Activated CD4-positive, alpha-beta T cell treated with anti-CD3 and anti-CD28 coated beads for 4 hours (primary cell): Measurements from ENCODE around the gene RHBDF1.
"Not testable (repeated sequence)": the region's sequence is repeated elsewhere in the genome, so short reads cannot be mapped to it uniquely, and the experiment has no call there.

Experiments
- DNase-seq, 2 donors: peaks; one replicate each; pipeline ENCODE4 v3.0.0-alpha.2; 2020

The RHBDF1 gene

DNA sequence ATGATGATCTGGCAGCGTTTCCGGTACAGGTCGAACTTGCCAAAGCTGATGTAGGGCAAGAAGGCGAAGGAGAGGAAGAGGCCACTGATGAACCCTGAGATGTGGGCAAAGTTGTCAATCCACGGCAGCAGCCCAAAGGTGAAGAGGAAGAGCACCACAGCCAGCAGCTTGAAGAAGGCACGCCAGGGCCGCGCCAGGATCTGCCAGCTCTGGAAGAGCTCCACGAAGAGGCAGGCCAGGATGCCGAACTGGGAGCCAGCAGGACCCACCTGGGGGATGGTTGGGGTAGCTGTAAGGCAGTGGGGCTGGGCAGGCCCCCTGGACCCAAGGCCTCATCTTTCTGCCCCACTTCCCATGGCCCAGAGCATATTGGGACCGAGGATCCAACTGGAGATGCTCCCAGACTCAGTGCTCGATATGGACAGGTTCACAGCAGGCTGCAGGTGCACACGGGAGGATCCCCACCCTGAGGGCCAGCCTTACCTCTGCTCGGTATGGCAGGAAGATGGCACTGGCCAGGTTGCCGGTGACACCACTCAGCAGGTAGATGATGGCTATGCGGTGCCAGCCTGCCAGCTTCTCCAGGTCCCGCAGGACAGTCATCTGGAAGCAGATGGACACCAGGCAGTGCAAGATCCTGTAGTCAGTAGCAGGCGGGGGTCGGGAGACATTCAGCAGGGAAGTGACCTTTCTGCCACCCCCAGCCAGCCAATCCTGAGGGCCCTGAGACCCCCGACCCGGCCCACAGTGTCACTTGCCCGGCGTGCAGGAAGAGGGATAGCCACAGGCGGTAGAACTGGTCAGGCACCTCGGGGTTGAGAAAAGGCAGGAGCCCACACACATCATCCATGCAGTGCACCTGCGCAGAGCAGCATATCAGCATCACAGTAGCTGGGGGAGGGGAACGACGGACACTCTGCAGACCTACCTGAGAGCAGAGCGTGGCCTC, 13.7 kb downstream of the RHBDF1 start:
- no peak for DNase-seq

DNA sequence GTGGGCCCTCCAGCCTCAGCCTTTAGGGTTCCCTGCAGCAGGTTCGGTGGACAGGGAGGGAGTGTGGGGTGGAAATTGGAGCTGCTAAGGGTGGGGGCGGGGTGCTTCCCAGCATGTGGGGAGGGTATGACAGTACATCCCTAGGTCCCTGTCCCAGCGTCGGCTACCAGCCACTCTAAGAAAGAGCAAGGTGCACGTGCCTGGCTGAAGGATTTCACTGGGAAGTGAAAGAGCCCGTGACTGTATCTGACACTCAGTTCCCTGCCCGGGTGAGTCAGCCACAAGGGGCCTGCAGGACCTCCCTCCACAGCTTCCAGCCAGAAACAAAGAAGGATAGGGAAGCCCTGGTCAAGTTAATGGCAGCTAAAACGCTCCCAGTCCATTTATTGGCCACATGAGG, 14.7 kb downstream of the RHBDF1 start:
- no peak for DNase-seq

DNA sequence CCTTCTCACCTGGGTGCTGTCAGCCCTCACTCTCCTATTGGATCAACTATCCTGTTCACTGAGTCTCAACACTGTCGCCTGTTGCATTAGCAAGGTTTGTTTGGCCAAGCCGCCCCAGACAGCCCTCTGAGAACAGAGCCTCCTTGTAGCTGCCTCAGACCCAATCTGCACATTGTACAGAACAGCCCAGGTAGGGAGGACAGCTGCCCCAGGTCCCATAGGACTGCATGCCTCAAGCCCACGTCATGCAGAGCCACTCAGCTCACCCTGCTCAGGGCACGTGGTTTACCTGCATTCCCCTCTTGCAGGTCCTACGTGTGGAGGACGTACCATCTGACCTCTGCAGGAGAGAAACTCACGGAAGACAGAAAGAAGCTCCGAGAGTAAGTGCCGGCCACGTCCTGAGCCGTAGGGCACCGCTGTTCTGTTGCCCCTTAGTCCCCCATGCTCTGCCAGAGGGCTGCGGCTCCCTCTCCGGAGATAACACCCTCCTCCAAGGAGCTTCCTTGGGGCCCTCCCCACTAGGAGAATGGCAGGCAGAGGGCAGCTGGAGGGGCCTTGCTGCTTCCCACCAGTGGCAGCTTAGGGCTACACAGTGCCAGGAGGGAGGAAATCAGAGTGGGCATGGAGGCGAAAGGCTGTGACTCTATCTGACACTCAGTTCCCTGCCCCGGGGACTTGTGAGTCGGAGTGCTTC, 16.1 kb downstream of the RHBDF1 start:
- no peak for DNase-seq

DNA sequence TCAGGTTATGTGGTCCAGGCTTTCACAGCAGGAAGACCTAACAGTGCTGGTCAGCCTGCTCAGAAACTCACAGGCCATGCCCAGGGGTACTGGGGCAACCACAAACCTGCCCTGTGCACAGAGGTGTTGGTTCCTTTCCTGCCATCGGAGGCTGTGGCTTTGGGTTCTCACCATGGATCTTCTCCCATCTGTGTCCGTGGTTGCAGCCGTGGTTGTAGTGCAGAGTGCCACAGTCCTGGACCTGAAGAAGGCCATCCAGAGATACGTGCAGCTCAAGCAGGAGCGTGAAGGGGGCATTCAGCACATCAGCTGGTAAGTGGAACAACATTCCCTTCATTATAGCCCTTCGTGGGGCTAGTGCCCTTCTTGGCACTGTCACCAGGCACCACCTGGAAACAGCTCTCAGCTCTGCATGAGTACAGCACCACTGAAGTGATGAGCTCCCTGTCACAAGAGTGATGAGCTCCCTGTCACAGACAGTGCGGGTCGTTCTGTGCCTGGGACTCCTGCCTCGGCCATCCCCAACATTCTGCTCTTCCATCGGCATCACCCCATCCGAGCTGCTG, 16.8 kb downstream of the RHBDF1 start:
- no peak for DNase-seq

DNA sequence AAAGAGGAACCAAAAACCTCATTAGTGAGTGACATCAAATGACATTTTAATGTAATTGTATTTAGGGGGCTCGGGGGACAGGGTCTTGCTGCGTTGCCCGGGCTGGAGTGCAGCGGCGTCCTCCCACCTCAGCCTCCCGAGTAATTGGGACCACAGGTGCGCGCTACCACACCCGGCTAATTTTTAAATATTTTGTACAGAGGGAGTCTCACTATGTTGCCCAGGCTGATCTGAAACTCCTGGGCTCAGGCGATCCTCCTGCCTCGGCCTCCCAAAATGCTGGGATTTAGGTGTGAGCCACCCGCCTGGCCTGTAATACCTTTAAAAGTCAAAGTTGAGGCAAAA, 18.2 kb downstream of the RHBDF1 start:
- no peak for DNase-seq

DNA sequence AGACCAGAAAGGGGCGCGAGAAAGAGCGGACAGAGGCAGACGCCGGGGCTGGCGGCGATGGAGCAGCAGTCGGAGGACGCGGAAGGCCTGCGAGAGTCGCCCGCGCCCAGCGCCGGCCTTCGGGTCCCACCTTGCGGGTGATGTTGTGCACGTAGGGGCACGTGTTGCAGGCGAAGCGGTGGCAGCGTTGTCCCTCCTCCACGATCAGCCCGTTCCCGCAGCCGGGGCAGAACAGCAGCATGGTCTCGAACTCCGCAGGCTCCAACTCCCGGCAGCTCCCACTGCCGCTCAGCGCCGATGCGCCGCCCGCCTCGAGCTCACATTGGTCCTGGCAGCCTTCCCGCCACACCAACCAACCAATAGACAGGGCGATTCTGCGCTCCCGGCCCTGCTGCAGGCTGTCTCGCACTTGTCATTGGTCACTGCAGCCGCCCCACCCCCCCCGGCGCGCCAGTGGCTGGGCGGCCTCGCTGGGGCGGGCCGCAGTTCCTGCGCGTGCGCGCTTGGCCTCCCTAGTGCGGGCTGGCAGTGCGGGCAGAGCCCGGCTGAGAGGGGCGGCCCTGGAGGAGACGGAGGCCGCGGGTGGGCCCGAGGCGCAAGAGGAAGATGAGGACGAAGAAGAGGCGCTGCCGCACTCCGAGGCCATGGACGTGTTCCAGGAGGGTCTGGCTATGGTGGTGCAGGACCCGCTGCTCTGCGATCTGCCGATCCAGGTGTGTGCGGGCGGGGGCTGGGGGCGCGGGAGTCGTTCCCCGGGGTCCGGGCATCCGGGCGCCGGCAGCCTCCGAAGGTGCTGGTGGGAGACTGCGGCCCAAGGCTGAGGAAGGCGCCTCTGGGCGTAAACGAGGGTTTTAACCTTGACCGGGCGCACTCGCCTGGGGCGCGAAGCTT, 18.8 kb downstream of the RHBDF1 start, which contains the start of the genes POLR3K and SNRNP25:
Gene POLR3K, minus strand, starts transcription at position 263 of the 891 bp plus-strand sequence. Its CDS starts 22 bp downstream, at position 241.
Gene SNRNP25, plus strand, starts transcription at position 483 of the 891 bp plus-strand sequence. Its CDS starts 189 bp downstream, at position 672.
- DNase-seq, result peak; percentile 93 to 99

DNA sequence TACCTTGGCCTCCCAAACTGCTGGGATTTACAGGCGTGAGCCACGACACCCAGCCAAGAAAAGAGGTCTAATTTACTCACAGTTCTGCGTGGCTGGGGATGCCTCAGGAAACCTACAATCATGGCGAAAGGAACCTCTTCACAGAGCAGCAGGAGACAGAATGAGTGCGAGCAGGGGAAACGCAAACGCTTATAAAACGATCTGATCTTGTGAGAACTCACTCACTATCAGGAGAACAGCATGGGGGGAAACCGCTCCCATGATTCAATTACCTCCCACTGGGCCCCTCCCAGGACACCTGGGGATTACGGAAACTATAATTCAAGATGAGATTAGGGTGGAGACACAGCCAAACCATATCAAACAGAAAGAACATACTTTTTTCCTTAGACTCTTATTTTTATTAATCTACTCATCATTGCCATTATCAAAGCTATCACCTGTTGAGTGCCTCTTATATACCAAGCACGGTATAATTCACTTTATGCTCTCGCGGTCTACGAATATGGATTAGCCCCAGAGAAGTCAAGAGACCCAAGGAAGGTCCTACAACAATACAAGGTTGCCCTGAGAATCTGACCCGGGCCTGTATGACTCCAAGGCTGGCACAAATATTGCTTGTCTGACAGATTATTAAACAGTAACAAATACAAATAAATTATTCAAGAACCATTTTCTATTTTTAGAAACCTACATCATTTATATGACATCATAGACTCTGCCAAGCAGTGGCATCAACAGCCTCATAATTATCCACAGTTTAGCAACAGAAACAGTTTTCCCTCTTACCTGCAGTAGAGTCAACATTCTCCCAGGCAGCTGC, 21.5 kb downstream of the RHBDF1 start:
- DNase-seq, result no peak

DNA sequence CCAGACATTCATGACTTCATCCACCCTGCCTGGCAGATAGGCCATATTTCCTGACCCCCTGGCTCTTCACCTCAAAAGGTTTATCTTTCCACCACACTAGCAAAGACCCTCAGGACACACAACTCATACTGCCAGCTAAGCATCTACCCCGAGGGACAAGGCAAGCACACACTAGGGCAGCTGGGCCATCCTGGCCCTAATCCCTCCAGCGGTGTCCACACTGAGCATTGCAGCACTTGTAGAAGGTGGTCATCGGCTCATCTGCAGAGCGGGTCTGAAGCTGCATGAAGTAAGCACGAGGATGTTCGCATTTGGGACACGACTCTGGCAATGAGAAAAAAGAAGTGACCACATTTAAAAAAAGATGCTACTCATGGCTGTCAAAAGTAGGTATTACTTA, 25.2 kb downstream of the RHBDF1 start:
- DNase-seq, result no peak

DNA sequence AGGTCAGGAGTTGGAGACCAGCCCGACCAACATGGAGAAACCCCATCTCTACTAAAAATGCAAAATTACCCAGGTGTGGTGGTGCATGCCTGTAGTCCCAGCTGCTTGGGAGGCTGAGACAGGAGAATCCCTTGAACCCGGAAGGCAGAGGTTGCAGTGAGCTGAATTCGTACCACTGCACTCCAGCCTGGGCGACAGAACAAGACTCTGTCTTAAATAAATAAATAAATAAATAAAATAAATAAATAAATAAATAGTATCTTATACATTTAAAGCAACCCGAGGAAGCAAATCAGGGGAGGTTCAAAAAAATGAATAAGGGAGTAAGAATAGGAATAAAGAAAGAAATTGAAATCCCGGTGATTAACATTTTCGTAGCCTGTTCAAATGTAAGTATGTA, 25.9 kb downstream of the RHBDF1 start:
- DNase-seq, result not testable (repeated sequence)

DNA sequence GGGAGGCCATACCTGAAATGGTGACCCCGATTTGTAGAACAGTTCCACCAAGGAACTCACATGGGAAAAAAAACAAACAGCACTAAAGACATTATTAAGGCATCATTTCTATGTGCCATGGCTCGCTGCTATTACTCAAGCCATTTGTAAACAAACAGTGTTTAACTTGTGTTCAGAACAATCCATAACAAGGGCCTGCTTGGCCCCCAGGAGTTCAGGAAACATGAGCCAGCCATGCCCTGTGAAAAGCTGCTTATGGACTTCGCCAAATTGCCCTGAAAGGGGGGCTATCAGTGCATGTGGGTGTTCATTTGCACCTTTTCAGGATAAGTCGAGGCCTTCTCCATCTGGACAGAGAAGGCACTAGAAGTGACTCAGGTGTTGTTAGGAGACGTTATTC, 27.0 kb downstream of the RHBDF1 start:
- no peak for DNase-seq

DNA sequence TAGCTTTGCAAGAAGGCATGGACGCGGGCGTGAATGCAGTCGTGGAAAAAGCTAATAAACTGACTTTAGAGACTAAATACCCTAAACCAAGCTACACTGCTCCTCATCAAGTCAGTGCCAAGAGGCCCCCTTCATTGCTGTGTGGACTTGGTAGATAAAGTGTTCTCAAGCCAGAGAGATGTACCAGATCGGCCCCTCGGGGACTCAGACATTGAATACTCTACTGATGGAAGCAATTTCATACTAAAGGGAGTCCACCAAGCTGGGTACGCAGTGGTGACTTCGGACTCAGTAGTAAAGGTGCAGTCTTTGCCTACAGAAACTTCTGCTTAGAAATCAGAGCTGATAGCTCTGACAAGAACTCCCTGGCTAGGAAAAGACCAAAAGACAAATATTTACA, 27.8 kb downstream of the RHBDF1 start:
- DNase-seq, result no peak

DNA sequence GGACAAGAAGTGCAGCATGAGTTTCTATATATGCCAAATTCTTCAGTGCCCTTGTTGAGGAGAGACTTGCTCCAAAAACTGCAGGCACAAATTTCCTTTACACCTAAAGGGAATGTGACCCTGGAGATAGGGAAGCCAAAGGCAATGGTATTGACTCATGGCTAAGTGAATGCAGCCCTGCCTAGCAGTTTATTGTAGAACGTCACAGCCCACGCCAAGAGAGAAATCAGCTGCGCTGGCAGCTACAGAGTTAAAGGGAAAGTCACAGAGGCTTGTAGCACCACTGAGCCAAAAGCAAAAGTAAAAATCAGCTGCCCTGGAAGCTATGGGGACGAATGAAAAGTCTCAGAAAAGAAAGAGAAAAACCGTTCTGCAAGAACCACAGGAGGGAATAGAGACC, 29.1 kb downstream of the RHBDF1 start:
- DNase-seq, result no peak

DNA sequence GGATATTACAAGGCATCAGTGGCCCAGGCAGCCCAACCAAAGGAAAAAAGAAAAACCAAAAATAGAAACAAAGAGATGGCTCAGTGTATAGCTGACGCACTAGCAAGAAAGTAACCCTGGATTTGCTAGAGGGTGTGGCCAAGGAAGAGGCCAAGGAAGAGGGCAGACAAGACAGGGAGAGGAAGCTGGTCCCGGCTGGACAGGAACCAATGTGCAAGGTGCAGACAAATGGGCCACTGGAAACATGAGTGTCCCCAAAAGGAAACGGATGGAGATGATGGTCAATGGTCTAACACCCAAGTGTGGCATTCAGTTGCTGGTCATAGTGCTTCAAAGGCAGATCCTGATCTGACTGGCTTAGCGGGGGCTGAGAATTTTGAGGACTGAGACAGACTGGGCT, 29.7 kb downstream of the RHBDF1 start:
- DNase-seq, result no peak

DNA sequence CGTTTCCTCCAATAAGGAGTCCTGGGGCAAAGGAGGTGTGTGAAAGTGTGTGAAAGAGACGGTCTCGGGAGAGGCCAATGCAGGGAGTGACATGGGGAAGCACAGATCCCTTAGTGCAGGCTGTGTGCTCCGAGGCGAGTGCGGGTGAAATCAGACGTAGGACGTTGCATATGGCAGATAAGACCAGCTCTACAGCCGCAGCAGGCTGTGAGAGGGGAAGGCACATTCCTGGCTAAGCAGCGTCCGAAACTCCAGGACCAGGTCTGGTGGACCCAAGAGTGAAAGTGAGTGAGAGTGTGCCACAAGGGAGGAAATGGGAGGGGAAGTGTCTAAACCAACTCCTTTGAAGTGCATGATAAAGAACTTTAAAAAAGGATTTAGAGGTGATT, 30.4 kb downstream of the RHBDF1 start:
- no peak for DNase-seq

DNA sequence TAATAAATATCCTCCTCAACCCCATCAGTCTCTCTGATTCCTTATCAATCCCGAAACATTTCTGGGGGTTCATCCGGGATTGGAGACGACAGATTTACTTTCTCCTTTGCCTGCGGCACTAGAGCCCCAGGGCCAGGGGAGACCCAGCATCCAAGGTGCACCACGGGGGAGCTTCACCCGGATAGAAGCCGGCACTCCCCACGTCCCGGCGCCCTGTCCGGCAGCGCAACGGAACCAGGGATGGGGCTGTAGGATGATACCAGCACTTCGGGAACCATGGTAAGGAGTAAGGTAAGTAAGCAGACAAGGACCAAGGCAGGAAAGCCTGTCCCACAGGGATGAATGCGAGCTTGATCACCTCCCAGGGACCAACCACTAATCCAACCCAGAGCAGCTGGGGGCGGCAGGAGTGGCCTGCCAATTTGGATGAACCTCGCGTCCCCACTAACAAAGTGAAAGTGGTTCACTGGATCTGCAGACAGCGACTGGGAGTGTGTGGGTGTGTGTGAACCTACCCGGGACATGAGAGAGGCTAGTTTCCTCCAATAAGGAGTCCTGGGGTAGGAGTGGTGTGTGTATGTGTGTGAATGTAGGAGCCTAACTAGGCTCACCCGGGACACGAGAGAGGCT, 30.9 kb downstream of the RHBDF1 start:
- no peak for DNase-seq

DNA sequence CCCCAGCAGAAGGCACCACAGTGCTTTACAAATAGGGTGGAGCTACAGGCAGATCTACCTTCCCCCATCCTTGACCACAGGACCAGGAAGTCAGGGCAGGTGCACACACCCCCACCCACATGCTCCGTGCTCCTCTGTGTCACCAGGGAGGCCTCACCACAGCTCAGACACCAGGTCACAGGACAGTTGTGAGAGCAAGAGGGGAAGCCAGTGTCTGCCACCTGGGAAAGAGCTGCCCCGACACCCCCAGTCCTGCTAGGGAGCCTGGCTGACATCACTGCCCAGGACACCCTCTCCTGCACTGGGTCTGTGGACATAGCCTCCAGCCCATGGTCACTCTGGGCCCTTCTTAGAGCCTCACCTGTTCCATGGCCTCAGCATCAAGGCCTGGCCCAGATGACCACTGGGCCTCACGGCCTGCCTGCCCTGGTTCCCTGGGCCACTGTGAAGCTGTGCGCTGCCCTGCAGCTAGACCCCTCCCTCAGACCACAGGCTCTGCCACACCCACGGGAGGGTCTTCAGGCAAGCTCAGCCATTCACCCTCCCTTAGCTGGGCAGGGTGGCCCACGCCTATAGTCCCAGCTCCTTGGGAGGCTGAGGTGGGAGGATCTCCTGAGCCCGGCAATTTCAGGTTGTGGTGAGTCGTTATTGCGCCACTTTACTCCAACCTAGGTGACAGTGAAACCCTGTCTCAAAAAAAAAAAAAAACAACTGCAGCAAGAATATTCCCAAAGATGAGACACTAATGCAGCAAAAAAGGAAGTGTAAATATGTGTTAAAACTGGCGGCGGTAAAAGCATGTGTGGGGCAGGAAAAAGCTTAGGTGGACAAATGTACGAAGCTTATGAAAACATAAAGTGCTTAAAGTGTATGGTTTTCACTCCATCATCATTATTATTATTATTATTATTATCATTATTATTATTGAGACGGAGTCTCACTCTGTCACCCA, 33.2 kb downstream of the RHBDF1 start:
- DNase-seq, result peak; percentile 18 to 44

DNA sequence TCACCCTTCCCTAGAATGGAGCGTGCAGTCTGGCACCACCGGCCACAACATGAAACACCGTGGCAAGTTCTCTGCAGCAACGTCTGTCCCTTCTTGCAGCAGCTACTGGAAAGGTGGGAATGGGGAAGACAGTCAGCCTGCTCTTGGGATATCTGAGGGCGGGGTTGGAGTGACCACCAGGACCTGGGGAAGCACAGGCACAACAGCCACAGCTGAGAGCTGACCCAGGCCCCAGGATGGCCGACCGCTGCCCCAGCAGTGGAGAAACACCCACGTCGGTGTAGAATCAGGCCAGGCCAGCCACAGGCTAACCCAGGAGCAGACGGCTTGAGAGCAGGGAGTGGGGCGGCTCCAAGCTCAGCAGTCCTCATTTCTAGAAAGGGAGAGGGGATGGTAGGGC, 34.2 kb downstream of the RHBDF1 start:
- DNase-seq, result not testable (repeated sequence)

DNA sequence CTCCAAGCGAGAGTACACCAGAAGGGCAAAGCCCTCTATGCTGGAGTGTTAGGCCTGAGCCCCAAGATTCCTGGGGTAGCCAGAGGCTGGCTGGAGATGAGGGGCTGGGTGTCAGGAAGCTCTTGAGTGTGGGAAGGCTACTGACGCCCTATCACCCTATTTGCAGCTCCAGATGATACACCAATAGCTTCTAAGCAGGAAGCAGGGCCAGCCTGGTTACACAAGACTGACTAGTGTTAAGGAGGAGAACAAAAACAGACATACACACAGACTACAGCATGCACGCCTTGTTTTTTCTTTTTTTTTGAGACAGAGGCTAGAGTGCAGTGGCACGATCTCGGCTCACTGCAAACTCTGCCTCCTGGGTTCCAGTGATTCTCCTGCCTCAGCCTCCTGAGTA, 34.9 kb downstream of the RHBDF1 start:
- DNase-seq, result no peak

DNA sequence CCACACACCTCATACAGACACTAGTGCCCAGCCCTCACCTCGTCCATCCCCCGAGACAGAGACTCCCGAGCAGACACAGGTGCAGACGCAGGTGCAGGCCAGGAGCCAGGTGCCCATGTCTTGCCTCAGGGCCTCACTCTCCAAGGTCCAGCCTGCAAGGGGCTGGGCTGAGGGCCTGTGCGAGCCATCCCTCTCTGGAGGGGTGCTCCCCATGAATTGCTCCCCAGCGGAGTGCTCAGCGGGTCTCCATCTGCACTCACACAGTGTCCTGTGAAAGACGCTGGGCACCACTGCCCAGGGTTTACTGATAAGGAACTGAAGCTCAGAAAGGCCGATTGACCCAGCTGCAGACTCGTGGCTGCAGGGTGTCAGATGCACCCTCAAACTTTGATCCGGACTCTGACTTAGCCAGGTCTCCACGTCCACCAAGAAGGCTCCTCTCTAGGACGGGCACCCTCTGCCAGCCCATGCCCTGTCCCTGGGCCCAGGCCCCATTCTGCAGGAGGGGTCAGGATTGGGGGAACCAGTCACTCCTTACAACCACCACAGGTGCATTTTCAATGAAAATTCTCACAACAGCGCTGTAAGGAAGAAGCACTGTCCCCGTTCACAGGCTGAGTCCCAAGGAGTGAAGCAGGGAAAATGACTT, 36.0 kb downstream of the RHBDF1 start:
- DNase-seq, result no peak
